NCI-H1105 (cell line): ENCODE data around the gene EEF2.
"Not testable (repeated sequence)": the region's sequence is repeated elsewhere in the genome, so short reads cannot be mapped to it uniquely, and the experiment has no call there.

Experiments used
- DNase-seq: peaks from one replicate; lab custom pipeline; 2025; lab: John Stamatoyannopoulos, UW

EEF2 gene

DNA sequence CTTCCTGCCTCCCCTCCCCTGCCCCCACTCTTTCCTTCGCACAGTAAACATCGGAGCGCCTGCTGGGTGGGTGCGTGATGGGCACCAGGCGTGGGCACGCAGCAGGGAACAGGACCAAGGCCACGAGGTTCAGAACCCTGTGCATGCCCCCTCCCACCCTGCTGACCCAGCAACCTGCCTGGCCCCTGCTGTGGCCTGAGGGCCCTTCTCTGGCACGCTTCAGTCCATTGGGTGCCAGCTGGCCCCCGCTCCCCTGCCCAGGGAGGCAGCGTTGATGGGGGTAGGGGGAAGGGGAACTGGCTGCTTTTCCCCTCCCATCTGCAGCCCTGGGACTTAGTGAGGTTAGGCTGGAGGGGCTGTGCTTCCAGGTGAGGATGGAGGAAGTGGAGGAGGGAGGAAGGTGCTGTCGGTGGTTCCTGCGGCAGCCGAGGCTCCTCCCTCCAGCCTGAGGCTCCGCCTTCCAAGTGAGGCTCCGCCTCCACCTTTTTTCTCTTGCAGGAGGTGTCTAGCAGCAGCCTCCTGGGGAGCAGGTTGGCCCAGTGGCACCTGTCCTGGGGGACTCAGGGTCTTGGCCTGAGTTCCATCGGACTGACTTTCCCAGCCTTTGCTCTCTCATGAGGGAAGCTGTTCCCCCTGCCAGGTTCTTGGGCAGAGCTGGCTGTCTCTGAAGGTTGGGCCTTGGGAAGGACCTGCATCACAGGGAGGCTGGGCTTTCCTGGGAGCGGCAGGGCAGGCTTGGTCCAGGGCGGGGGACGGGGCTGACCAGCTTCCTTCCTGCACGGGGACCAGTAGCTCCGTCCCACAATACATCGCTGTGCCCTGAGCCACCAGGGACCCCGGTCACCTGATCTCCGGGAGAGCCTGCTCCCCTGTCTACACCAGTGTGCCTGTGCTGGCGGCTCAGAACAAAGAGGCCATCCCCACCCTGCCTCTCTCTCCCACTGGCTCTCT lies 29.6 kb upstream of the EEF2 start:
- DNase-seq, result no peak

DNA sequence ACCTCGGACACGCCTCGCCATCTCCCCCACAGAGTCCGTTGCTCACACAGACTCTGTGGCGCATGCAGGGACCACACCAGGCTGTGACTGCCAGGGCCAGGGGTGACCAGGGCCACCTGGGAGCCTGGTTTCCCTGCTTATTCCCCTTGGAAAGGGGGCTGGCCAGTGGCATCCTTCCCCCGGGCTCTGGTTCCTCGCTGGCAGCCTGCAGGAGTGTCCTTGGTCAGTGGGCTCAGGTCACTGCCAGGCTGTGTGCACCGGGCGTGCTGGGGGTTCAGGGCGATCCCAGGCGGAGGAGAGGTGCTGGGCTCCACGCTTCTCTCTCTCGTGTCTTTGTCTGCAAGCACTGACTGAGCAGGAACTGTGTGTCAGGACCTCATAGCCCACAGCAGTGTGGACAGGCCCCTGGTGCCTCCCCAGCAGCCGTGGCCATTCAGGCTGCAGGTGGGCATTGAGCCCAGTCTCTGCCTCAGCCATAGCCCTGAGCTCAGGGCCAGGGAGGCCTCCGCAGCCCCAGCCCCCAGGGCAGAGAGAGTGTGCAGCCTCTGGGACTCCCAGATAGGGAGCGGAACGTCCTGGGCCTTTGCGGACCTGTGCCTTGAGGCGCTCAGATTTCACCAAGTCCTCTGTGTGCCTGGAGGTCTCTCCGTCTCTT lies 28.8 kb upstream of the EEF2 start:
- no peak for DNase-seq

DNA sequence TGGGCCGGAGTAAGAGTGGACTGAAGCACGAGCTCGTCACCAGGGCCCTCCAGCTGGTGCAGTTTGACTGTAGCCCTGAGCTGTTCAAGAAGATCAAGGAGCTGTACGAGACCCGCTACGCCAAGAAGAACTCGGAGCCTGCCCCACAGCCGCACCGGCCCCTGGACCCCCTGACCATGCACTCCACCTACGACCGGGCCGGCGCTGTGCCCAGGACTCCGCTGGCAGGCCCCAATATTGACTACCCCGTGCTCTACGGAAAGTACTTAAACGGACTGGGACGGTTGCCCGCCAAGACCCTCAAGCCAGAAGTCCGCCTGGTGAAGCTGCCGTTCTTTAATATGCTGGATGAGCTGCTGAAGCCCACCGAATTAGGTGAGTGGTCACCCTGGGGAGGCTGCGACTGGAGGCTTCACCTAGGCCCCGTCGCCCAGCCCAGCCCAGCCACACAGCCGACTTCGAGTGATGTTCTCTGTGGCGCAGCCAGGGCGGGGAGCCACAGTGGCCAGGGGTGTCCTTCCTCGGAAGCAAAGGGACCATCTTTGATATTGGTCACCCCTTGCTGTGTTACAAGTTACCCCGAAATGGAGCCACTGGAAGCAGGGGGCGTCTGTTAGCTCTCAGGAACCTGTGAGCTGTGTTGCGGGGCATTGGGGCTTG lies 27.8 kb upstream of the EEF2 start:
- DNase-seq, result no peak

- no peak for DNase-seq
Measured at GRCh38 chr19:4012092-4012974, 27.1 kb upstream of the EEF2 start.

- not testable (repeated sequence) for DNase-seq
Measured at GRCh38 chr19:4011430-4011829, 26.2 kb upstream of the EEF2 start.

- no peak for DNase-seq
Measured at GRCh38 chr19:4010808-4011110, 25.5 kb upstream of the EEF2 start.

- no peak for DNase-seq
Measured at GRCh38 chr19:4009990-4010807, 24.9 kb upstream of the EEF2 start.

GRCh38 chr19:4007836-4008539 lies 22.7 kb upstream of the EEF2 start:
- DNase-seq, result peak; percentile 17

DNA sequence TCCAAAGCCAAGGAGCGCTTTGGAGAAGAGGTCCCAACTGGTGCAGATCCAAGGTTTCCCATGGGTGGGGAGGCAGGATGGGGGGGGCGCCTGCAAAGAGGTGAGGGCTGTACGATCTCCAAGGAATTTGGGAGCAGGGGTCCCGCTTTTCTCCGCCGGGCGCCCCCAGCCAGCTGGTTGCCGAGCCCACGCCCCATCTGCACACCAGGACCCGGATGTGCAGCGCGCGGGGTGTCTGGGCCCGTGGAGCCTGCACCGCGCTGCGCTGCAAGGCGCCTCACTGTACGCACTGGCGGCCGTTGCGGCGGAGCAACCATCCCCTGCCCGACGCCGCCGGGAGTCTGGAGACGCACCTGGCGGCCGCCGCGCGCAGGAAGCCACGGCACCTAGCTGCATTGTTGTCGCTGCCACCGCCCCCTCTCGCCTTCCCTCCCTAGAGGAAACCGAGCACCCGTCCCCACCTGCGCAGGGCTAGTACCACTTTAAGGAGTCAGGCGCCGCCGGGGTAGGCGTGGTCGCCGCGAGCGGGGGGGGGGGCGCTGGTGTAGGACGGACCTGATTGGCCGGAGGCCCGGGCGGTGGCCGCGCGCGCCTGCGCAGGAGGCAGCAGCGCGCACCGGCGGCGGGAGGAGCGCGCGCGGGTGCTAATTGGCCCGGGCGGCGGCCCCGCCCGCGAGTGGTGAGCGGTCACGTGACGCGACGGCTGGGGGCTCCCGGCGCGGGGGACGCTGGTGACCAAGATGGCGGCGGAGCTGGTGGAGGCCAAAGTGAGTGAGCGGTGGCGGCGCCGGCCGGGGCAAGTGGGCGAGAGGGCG lies 22.0 kb upstream of the EEF2 start, which contains the start of gene PIAS4:
Gene PIAS4 (plus strand): TSS at position 716 of the 815 bp plus-strand sequence. CDS start 25 bp downstream, at position 741.
- DNase-seq, result peak; percentile 94

GRCh38 chr19:4005436-4005835 lies 20.2 kb upstream of the EEF2 start:
- not testable (repeated sequence) for DNase-seq

DNA sequence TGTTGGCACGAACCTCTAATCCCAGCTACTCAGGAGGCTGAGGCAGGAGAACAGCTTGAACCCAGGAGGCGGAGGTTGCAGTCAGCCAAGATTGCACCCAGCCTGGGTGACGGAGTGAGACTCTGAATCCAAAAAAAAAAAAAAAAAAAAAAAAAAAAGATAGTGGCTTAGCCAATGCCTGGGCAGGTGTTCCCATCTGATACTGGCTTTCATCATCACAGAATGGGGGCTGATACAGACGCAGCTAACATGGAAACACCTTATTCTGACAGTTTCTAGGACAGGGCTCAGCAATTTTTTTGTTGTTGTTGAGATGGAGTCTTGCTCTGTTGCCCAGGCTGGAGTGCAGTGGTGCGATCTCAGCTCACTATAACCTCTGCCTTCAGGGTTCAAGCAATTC lies 15.5 kb upstream of the EEF2 start:
- not testable (repeated sequence) for DNase-seq

DNA sequence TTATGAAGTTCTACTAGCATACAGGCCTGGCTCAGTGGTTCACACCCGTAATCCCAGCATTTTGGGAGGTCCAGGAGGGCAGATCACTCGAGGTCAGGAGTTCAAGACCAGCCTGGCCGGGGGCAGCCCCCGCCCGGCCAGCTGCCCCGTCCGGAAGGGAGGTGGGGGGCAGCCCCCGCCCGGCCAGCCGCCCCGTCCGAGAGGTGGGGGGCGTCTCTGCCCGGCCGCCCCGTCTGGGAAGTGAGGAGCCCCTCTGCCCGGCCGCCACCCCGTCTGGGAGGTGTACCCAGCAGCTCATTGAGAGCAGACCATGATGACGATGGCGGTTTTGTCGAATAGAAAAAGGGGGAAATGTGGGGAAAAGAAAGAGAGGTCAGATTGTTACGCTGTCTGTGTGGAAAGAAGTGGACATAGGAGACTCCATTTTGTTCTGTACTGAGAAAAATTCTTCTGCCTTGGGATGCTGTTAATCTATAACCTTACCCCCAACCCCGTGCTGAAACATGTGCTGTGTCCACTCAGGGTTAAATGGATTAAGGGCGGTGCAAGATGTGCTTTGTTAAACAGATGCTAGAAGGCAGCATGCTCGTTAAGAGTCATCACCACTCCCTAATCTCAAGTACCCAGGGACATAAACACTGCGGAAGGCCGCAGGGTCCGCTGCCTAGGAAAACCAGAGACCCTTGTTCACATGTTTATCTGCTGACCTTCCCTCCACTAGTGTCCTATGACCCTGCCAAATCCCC lies 13.6 kb upstream of the EEF2 start:
- not testable (repeated sequence) for DNase-seq

GRCh38 chr19:3995607-3996006 lies 10.3 kb upstream of the EEF2 start:
- DNase-seq, result no peak

DNA sequence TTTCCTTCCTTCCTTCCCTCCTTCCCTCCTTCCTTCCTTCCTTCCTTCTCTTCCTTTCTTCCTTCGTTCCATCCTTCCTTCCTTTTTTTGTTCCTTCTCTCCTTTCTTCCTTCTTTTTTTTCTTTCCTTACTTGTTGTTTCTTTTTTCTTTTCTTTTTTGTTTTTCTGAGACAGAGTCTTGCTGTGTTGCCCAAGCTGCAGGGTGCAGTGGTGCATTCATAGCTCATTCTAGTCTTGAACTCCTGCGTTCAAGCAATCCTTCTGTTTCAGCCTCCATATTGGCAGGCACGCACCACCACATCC lies 5.5 kb upstream of the EEF2 start:
- DNase-seq, result no peak

- DNase-seq, result peak; percentile 84
Measured at GRCh38 chr19:3987619-3988371, 2.5 kb upstream of the EEF2 start.

- DNase-seq, result peak; percentile 72
Measured at GRCh38 chr19:3986260-3987041, 1.2 kb upstream of the EEF2 start.

DNA sequence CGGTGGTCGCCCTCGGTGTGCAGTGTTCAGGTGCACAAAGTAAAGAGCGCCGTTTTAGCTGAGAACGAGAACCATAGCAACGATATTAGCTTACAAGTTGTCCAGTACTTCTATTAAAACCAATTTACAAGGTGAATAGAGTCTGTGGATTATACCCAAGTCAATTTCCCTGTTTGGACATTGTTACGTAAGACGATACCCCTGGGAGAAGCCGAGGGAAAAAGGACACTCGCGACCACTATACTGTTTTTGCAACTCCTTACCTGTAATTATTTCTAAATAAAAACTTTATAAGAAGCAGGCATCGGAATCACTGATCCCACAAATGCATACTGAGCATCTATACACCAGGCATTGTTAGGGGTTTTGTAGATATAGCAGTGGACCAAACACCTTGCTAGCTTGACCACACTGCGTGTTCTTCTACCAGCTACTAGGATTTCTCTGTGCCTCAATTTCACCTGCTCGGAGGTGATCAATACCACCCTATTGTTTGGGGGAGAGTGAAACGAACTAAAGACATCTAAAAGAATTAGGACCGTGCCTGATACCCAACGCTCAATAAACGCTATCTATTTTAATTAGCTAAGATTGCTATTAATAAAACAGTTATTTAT lies 488 bp upstream of the EEF2 start:
- no peak for DNase-seq
